HepG2 (cell line): Measurements from ENCODE around the gene PREX1. TPM values are rescaled to one million over a fixed set of nuclear protein-coding genes. Genes with fewer than 3 reads are reported as not detected.
A peak's percentile ranks its signal among the peaks of the same experiment; 100 is the strongest.

Experiments used
- ATAC-seq: fragments of 200-7000 bp; cut with Tn5 transposase; 3 replicates; pipeline ENCODE4 v1.9.1; 2020; ENCODE audit warnings: mild to moderate bottlenecking, moderate library complexity
- BruUV-seq: library from RNA; stranded (reverse); fragments of 400-500 nt; replicated peaks from 2 replicates; lab custom pipeline; 2021; lab: Mats Ljungman, UMichigan
- CTCF ChIA-PET: fragments of 300-600 bp; formaldehyde crosslinking; extraction: SDS; loops from one replicate; lab custom pipeline; 2021; ENCODE audit warnings: low total read pairs, inconsistent platforms, low intra/inter-chr PET ratio; lab: Yijun Ruan, JAX
- POLR2A ChIA-PET: fragments of 350-600 bp; sonication (Branson Sonifier 250); formaldehyde crosslinking; loops from one replicate; lab custom pipeline; 2020; ENCODE audit warnings: antibody characterized with exemption, inconsistent platforms; lab: Yijun Ruan, JAX
- DNase-seq: peaks from one replicate; pipeline ENCODE4 v3.0.0-alpha.2; 2015; ENCODE audit warnings: low spot score
- FAIRE-seq: peaks from 3 replicates; lab custom pipeline; 2011; peaks lifted over from hg19 to GRCh38; lab: Jason Lieb, UNC
- H2AFZ ChIP-seq: one replicate; pipeline ENCODE4 v1.6.1; 2011; ENCODE audit warnings: low read length, inconsistent platforms
- H3K27ac ChIP-seq: fragments of 300-600 bp; 3 replicates; pipeline ENCODE4 v1.8.0; 2011; ENCODE audit warnings: mixed run types, mild to moderate bottlenecking, mixed read lengths, low read length, inconsistent platforms; ENCODE audit not compliant: insufficient read depth; ENCODE audit errors: extremely low read length
- H3K27me3 ChIP-seq, 2 experiments: fragments of 200-600 bp in 1 of 2; 2 replicates in 1 of 2; 3 replicates in 1 of 2; pipeline versions ENCODE4 v1.6.0 to v1.8.0; 2011; ENCODE audit warnings: low read length in 2 of 2, mild to moderate bottlenecking in 2 of 2, moderate library complexity in 2 of 2, inconsistent platforms in 1 of 2; ENCODE audit not compliant: insufficient read depth in 2 of 2, control insufficient read depth in 1 of 2
- H3K36me3 ChIP-seq, 2 experiments: fragments of 200-600 bp in 1 of 2; replicated peaks in 1 of 2; 2 replicates in 1 of 2; 3 replicates in 1 of 2; pipeline versions ENCODE4 v1.5.1 to v1.8.0; 2011; ENCODE audit warnings: low read length in 2 of 2, inconsistent platforms in 1 of 2; ENCODE audit not compliant: insufficient read depth in 2 of 2, control insufficient read depth in 1 of 2
- H3K4me1 ChIP-seq: 2 replicates; pipeline ENCODE4 v1.5.1; 2012; ENCODE audit warnings: low read length, inconsistent platforms; ENCODE audit not compliant: insufficient read depth
- H3K4me2 ChIP-seq: 2 replicates; pipeline ENCODE4 v1.6.0; 2011; ENCODE audit warnings: low read depth, low read length, inconsistent platforms
- H3K4me3 ChIP-seq, 3 experiments: fragments of 200-600 bp in 1 of 3; sonication (generic), shearing (Covaris generic) in 1 of 3; replicated peaks in 1 of 3; 2 replicates each; pipeline ENCODE4 v1.5.1; 2011 to 2016; ENCODE audit warnings: low read length in 3 of 3, inconsistent platforms in 2 of 3, low read depth in 2 of 3, mild to moderate bottlenecking in 2 of 3, control low read depth in 1 of 3, mixed read lengths in 1 of 3; ENCODE audit not compliant: insufficient read depth in 1 of 3
- H3K79me2 ChIP-seq: one replicate; pipeline ENCODE4 v1.6.1; 2011; ENCODE audit warnings: low read length, inconsistent platforms; ENCODE audit not compliant: insufficient read depth
- H3K9ac ChIP-seq: 2 replicates; pipeline ENCODE4 v1.6.0; 2011; ENCODE audit warnings: mild to moderate bottlenecking, low read depth, low read length, inconsistent platforms; ENCODE audit not compliant: insufficient read depth
- H3K9me3 ChIP-seq: 2 replicates; pipeline ENCODE4 v1.5.1; 2012; ENCODE audit warnings: mild to moderate bottlenecking, low read length
- H4K20me1 ChIP-seq: 2 replicates; pipeline ENCODE4 v1.6.0; 2011; ENCODE audit warnings: inconsistent platforms, mild to moderate bottlenecking, low read length, moderate library complexity; ENCODE audit not compliant: insufficient read depth
- ATF2 ChIP-seq: sonication (generic); formaldehyde crosslinking; IDR thresholded peaks from 2 replicates; pipeline ENCODE4 v1.4.0; 2020; ENCODE audit warnings: missing genetic modification reagents
- CHD4 ChIP-seq: fragments of 200-600 bp; sonication (generic); IDR thresholded peaks from 2 replicates; pipeline ENCODE4 v1.7.0; 2017; ENCODE audit warnings: mild to moderate bottlenecking, low read length, borderline replicate concordance
- LBX2 ChIP-seq: sonication (generic); formaldehyde crosslinking; IDR thresholded peaks from 2 replicates; pipeline ENCODE4 v1.5.0; 2020; ENCODE audit warnings: missing genetic modification reagents, mild to moderate bottlenecking, borderline replicate concordance
- MAFF ChIP-seq: IDR thresholded peaks from 2 replicates; pipeline ENCODE4 v1.6.1; 2011; ENCODE audit warnings: low read depth, low read length, improper control_type of control experiment
- RCOR2 ChIP-seq: IDR thresholded peaks from 2 replicates; pipeline ENCODE4 v1.6.1; 2016; ENCODE audit warnings: missing biosample characterization, missing genetic modification reagents
- RXRA ChIP-seq: sonication (generic); formaldehyde crosslinking; IDR thresholded peaks from 2 replicates; pipeline ENCODE4 v1.5.1; 2020; ENCODE audit warnings: missing genetic modification reagents
- TCF7L2 ChIP-seq: IDR thresholded peaks from 2 replicates; pipeline ENCODE4 v1.6.1; 2011; ENCODE audit warnings: mild to moderate bottlenecking, low read depth, low read length, moderate library complexity
- TSC22D2 ChIP-seq: sonication (generic); formaldehyde crosslinking; IDR thresholded peaks from 2 replicates; pipeline ENCODE4 v1.5.1; 2020; ENCODE audit warnings: missing genetic modification reagents, mild to moderate bottlenecking, borderline replicate concordance
- ZMYM3 ChIP-seq: sonication (generic); formaldehyde crosslinking; IDR thresholded peaks from 2 replicates; pipeline ENCODE4 v1.5.1; 2020; ENCODE audit warnings: mild to moderate bottlenecking, missing genetic modification reagents
- ZNF225 ChIP-seq: sonication (generic); formaldehyde crosslinking; IDR thresholded peaks from 2 replicates; pipeline ENCODE4 v1.4.0; 2020; ENCODE audit warnings: mild to moderate bottlenecking, missing genetic modification reagents
- ZNF629 ChIP-seq: sonication (generic); formaldehyde crosslinking; conservative IDR thresholded peaks from 2 replicates; pipeline ENCODE4 v1.5.0; 2020; ENCODE audit warnings: missing genetic modification reagents
- ZNF768 ChIP-seq: sonication (generic); formaldehyde crosslinking; IDR thresholded peaks from 2 replicates; pipeline ENCODE4 v1.4.0; 2020; ENCODE audit warnings: missing genetic modification reagents
- ZZZ3 ChIP-seq: sonication (generic); formaldehyde crosslinking; IDR thresholded peaks from 2 replicates; pipeline ENCODE4 v1.4.0; 2020; ENCODE audit warnings: missing genetic modification reagents, mild to moderate bottlenecking, borderline replicate concordance
- WGBS: methylation state at CpG from one replicate; pipeline ENCODE4 v1.1.6; 2017; ENCODE audit warnings: low lambda C conversion rate; 5-methylcytosine and 5-hydroxymethylcytosine counted together
- in situ Hi-C: cut with HindIII; loops from 2 replicates; pipeline ENCODE4 v1.10.0; 2017; ENCODE audit warnings: low pct_unique_long_range_greater_than_20kb; ENCODE audit not compliant: extremely low pct_ligation_motif_present
- intact Hi-C: fragments of 100-400 bp; cut with micrococcal nuclease; formaldehyde crosslinking; loops from one replicate; pipeline ENCODE4 v1.10.0; 2022; ENCODE audit not compliant: unreplicated experiment
- polyA plus RNA-seq, 8 experiments: library from polyadenylated mRNA; depleted of rRNA in 3 of 8; stranded (reverse) in 7 of 8; unstranded in 1 of 8; fragments of >200 nt; fragmentation: Illumina TruSeq in 4 of 8; extraction: Trizol in 4 of 8; gene quantifications; 2 replicates each; pipeline versions ENCODE4 v1.2.1 to v1.2.3, GENCODE V29; 2011 to 2016; ENCODE audit warnings: low read depth in 4 of 8, missing spikeins in 1 of 8, mixed read lengths in 1 of 8; ENCODE audit not compliant: insufficient read depth in 1 of 8
- total RNA-seq, 5 experiments: library from RNA; depleted of rRNA; stranded (reverse); fragments of >200 nt; fragmentation: Illumina TruSeq; extraction: Trizol; gene quantifications; 2 replicates each; pipeline ENCODE4 v1.2.3, GENCODE V29; 2016; ENCODE audit warnings: low read depth in 1 of 5
- TF ChIP-seq, protein P1 (sequence below), 2 experiments: sonication (generic) in 1 of 2; formaldehyde crosslinking in 1 of 2; IDR thresholded peaks; 2 replicates each; pipeline versions ENCODE4 v1.5.1 to v1.6.1; 2011 to 2020; ENCODE audit warnings: borderline replicate concordance in 1 of 2, low read depth in 1 of 2, low read length in 1 of 2, mild to moderate bottlenecking in 1 of 2, missing genetic modification reagents in 1 of 2, moderate library complexity in 1 of 2

PREX1 gene
- total and polyA plus RNA-seq, 2 of the 13 experiments (the other 11 are each of a cell fraction or from before 2014, with no cell fraction given) = 0.02 to 0.04 TPM

GRCh38 chr20:48632825-48633619 is 194.8 kb downstream of the PREX1 start (continued):
- TF ChIP-seq TSC22D2 (no peak), LBX2 (CRISPR knock-in tag) (no peak), MAFF (no peak), TCF7L2 (no peak)
- TF ChIP-seq, protein P1, sequence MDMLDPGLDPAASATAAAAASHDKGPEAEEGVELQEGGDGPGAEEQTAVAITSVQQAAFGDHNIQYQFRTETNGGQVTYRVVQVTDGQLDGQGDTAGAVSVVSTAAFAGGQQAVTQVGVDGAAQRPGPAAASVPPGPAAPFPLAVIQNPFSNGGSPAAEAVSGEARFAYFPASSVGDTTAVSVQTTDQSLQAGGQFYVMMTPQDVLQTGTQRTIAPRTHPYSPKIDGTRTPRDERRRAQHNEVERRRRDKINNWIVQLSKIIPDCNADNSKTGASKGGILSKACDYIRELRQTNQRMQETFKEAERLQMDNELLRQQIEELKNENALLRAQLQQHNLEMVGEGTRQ (IDR thresholded peaks at IDR 0.05; ENCODE audit: low read depth, low read length) = no peak
- TF ChIP-seq, protein P1 (CRISPR knock-in tag; IDR thresholded peaks at IDR 0.05; ENCODE audit: borderline replicate concordance) = no peak

GRCh38 chr20:48632017-48632824 is 195.6 kb downstream of the PREX1 start:
- Histone ChIP-seq H3K36me3 (no peaks in the 10 kb centered on the region), H3K27me3 (peaks cover 0 to 22% of the 10 kb centered on the region in 2 experiments; a peak in 4 of 5 replicates), H3K4me3 (no peak overlapping the region), H2AFZ (no peak overlapping the region), H3K4me2 (no peak overlapping the region), H3K9me3 (no peaks in the 10 kb centered on the region), H3K9ac (no peak overlapping the region), H4K20me1 (no peaks in the 10 kb centered on the region; the same call in 1 of the 2 replicates), H3K79me2 (no peaks in the 10 kb centered on the region), H3K4me1 (peaks cover 14% of the 10 kb centered on the region), H3K27ac (no peak overlapping the region)
- 47% methylated on average over 18 of the region's 29 CpGs for WGBS
- in situ Hi-C loops = no loop called here
- ATAC-seq (no peak), FAIRE-seq (no peak), DNase-seq (no peak)
- TF ChIP-seq ZZZ3 (CRISPR knock-in tag) (0 out of 2 replicates have a peak, but pooled peaks have one; percentile 43), RCOR2 (CRISPR knock-in tag) (no peak), ZNF768 (peak; percentile 58), RXRA (0 out of 2 replicates have a peak, but pooled peaks have one; percentile 18), CHD4 (no peak), ZNF225 (CRISPR knock-in tag) (0 out of 2 replicates have a peak, but pooled peaks have one; percentile 24), ZMYM3 (CRISPR knock-in tag) (peak; percentile 74), ZNF629 (CRISPR knock-in tag) (peak; percentile 93), ATF2 (CRISPR knock-in tag) (no peak)
- CTCF ChIA-PET = no interaction called here
- POLR2A ChIA-PET = no interaction called here
- intact Hi-C loops = no loop called here
- BruUV-seq = no TSS peak
